Epithelial cell of proximal tubule (primary cell): Measurements from ENCODE around the gene PHACTR1. TPM values are rescaled to one million over a fixed set of nuclear protein-coding genes. Genes with fewer than 3 reads are reported as not detected.

Source experiments
- DNase-seq: peaks from one replicate; pipeline ENCODE4 v3.0.0-alpha.2; 2011; ENCODE audit warnings: low read depth
- H3K4me3 ChIP-seq: 2 replicates; pipeline ENCODE4 v1.5.1; 2011; ENCODE audit warnings: low read depth, mild to moderate bottlenecking, low read length
- total RNA-seq: library from RNA; depleted of rRNA; stranded (reverse); fragments of >200 nt; gene quantifications from 2 replicates; pipeline ENCODE4 v1.2.3, GENCODE V29; 2015
- TF ChIP-seq, protein P1 (sequence below): conservative IDR thresholded peaks from 2 replicates; pipeline ENCODE4 v1.5.1; 2012; ENCODE audit warnings: low read depth, mild to moderate bottlenecking, low read length

PHACTR1 gene
- total RNA-seq, 1 donor from 2014 or later, result 0.98 TPM

DNA sequence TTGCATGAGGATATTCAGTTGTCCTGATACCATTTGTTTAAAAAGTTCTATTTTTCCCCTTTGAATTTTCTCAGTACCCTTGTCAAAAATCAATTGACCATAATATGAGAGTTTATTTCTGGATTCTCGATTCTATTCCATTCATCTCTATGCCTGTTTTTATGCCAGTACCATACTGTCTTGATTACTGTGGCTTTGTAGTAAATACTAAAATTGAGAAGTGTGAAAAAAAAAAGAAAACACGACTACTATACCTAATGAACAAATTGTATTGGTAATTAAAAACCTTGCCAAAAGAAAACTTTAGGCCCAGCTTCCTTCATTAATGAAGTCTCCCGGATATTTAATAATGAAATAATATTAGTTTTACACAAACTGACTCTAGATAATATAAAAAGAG, 426.0 kb downstream of the PHACTR1 start:
- TF ChIP-seq, protein P1, sequence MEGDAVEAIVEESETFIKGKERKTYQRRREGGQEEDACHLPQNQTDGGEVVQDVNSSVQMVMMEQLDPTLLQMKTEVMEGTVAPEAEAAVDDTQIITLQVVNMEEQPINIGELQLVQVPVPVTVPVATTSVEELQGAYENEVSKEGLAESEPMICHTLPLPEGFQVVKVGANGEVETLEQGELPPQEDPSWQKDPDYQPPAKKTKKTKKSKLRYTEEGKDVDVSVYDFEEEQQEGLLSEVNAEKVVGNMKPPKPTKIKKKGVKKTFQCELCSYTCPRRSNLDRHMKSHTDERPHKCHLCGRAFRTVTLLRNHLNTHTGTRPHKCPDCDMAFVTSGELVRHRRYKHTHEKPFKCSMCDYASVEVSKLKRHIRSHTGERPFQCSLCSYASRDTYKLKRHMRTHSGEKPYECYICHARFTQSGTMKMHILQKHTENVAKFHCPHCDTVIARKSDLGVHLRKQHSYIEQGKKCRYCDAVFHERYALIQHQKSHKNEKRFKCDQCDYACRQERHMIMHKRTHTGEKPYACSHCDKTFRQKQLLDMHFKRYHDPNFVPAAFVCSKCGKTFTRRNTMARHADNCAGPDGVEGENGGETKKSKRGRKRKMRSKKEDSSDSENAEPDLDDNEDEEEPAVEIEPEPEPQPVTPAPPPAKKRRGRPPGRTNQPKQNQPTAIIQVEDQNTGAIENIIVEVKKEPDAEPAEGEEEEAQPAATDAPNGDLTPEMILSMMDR, result no peak
- DNase-seq, result no peak
- H3K4me3 ChIP-seq, result no peak overlapping the region

DNA sequence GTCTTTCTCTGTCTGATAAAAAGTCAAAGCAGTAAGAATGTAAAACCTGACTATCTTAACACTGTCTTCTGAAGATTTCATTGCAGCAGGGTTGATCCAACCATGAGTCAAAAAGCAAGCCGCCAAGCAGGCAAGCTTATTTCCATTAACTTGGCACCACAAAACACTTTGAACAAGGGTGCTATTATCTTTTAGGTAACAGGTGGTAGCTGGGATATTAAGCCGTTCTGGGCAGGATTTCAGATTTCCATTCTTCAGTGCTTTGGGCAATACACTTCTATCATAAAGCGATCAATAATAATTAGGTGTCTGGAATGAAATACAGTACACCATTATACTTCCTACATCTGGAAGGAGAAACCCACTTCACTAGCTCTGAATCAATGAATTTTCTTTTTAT, 429.9 kb downstream of the PHACTR1 start:
- DNase-seq, result no peak
- H3K4me3 ChIP-seq, result no peak overlapping the region
- TF ChIP-seq, protein P1, result no peak

- no peak overlapping the region for H3K4me3 ChIP-seq
- DNase-seq, result no peak
- TF ChIP-seq, protein P1, result no peak
Observed at GRCh38 chr6:13147376-13147775, 430.8 kb downstream of the PHACTR1 start.

GRCh38 chr6:13147782-13148181, 431.2 kb downstream of the PHACTR1 start:
- no peak overlapping the region for H3K4me3 ChIP-seq
- no peak for DNase-seq
- TF ChIP-seq, protein P1, result peak; percentile 7

DNA sequence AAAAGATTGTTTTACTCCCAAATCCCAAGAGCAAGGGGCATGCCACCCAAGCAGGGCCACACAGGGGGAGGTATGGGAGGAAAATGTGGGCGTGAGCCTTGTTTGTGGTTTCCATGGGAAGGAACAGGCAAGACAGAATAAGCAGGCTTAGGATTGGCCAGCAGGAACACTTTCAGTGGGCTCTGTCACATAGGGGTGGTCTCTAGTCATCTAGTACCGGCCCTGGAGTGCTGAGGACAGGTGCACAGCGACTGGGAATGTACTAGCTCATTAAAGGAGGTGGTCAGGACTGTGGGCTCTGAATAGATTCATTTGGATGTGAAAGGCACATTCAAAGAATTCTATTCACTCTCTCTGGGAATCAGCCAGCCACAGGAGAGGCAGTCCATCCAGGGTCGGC, 436.2 kb downstream of the PHACTR1 start:
- no peak overlapping the region for H3K4me3 ChIP-seq
- TF ChIP-seq, protein P1, result no peak
- DNase-seq, result no peak

- DNase-seq, result peak; percentile 23
- TF ChIP-seq, protein P1, result no peak
- no peak overlapping the region for H3K4me3 ChIP-seq
Observed at GRCh38 chr6:13156381-13156780, 439.8 kb downstream of the PHACTR1 start.

- TF ChIP-seq, protein P1, result no peak
- H3K4me3 ChIP-seq, result no peak overlapping the region
- DNase-seq, result no peak
Observed at GRCh38 chr6:13157293-13157692, 440.7 kb downstream of the PHACTR1 start.
